HepG2 (cell line): Measurements from ENCODE around the gene SLC2A10. TPM values are rescaled to one million over a fixed set of nuclear protein-coding genes. Genes with fewer than 3 reads are reported as not detected.
A peak's percentile ranks its signal among the peaks of the same experiment; 100 is the strongest.

Experiments used
- HDAC6 ChIP-seq: fragments of 200-600 bp; sonication (generic); IDR thresholded peaks from 2 replicates; pipeline ENCODE4 v1.7.0; 2017; ENCODE audit warnings: mild to moderate bottlenecking, antibody characterized with exemption, low read length, low read depth
- HNRNPUL1 ChIP-seq: fragments of 200-400 bp; formaldehyde crosslinking; IDR thresholded peaks from 2 replicates; pipeline ENCODE4 v1.6.1; 2017; ENCODE audit warnings: low read depth, mild to moderate bottlenecking, low read length, moderate library complexity
- JDP2 ChIP-seq: sonication (generic); formaldehyde crosslinking; IDR thresholded peaks from 2 replicates; pipeline ENCODE4 v1.8.1; 2022; ENCODE audit warnings: missing genetic modification reagents, borderline replicate concordance
- KAT2B ChIP-seq: fragments of 150-350 bp; IDR thresholded peaks from 2 replicates; pipeline ENCODE4 v1.6.1; 2014; ENCODE audit warnings: low read depth, low read length, borderline replicate concordance
- KDM5B ChIP-seq: sonication (generic); formaldehyde crosslinking; IDR thresholded peaks from 2 replicates; pipeline ENCODE4 v1.4.0; 2020; ENCODE audit warnings: missing genetic modification reagents, mild to moderate bottlenecking, borderline replicate concordance
- MXD4 ChIP-seq: IDR thresholded peaks from 2 replicates; pipeline ENCODE4 v1.6.1; 2016; ENCODE audit warnings: mild to moderate bottlenecking, missing biosample characterization, missing genetic modification reagents
- NCOA5 ChIP-seq: sonication (generic); formaldehyde crosslinking; IDR thresholded peaks from 2 replicates; pipeline ENCODE4 v1.4.0; 2020; ENCODE audit warnings: missing genetic modification reagents
- XRCC5 ChIP-seq: fragments of 200-400 bp; formaldehyde crosslinking; optimal IDR thresholded peaks from 2 replicates; pipeline ENCODE3; 2017; ENCODE audit warnings: mild to moderate bottlenecking, low read length
- ZBTB3 ChIP-seq: sonication (generic); formaldehyde crosslinking; IDR thresholded peaks from 2 replicates; pipeline ENCODE4 v1.4.0; 2020; ENCODE audit warnings: low read depth, mild to moderate bottlenecking, moderate library complexity, missing genetic modification reagents, borderline replicate concordance
- ZFYVE20 ChIP-seq: sonication (generic); formaldehyde crosslinking; IDR thresholded peaks from 2 replicates; pipeline ENCODE4 v1.8.0; 2023; ENCODE audit warnings: low read depth, mild to moderate bottlenecking, moderate library complexity, missing genetic modification reagents, borderline replicate concordance
- ZNF556 ChIP-seq: sonication (generic); formaldehyde crosslinking; IDR thresholded peaks from 2 replicates; pipeline ENCODE4 v1.4.0; 2020; ENCODE audit warnings: mild to moderate bottlenecking, missing genetic modification reagents, borderline replicate concordance
- ZNF614 ChIP-seq: IDR thresholded peaks from 2 replicates; pipeline ENCODE4 v1.6.1; 2018; ENCODE audit warnings: missing biosample characterization, missing genetic modification reagents, inconsistent platforms, borderline replicate concordance
- ZNF879 ChIP-seq: sonication (generic); formaldehyde crosslinking; IDR thresholded peaks from 2 replicates; pipeline ENCODE4 v1.8.1; 2023; ENCODE audit warnings: missing genetic modification reagents
- polyA plus RNA-seq, 8 experiments: library from polyadenylated mRNA; depleted of rRNA in 3 of 8; stranded (reverse) in 7 of 8; unstranded in 1 of 8; fragments of >200 nt; fragmentation: Illumina TruSeq in 4 of 8; extraction: Trizol in 4 of 8; gene quantifications; 2 replicates each; pipeline versions ENCODE4 v1.2.1 to v1.2.3, GENCODE V29; 2011 to 2016; ENCODE audit warnings: low read depth in 4 of 8, missing spikeins in 1 of 8, mixed read lengths in 1 of 8; ENCODE audit not compliant: insufficient read depth in 1 of 8
- total RNA-seq, 5 experiments: library from RNA; depleted of rRNA; stranded (reverse); fragments of >200 nt; fragmentation: Illumina TruSeq; extraction: Trizol; gene quantifications; 2 replicates each; pipeline ENCODE4 v1.2.3, GENCODE V29; 2016; ENCODE audit warnings: low read depth in 1 of 5
- TF ChIP-seq, protein P1 (sequence below): sonication (generic); formaldehyde crosslinking; IDR thresholded peaks from 2 replicates; pipeline ENCODE4 v1.4.0; 2020; ENCODE audit warnings: missing genetic modification reagents, borderline replicate concordance
- TF ChIP-seq, protein P2 (sequence below): sonication (generic); formaldehyde crosslinking; IDR thresholded peaks from 2 replicates; pipeline ENCODE4 v1.8.0; 2022; ENCODE audit warnings: mild to moderate bottlenecking, missing genetic modification reagents, moderate library complexity
- TF ChIP-seq, protein P3 (sequence below): sonication (generic); formaldehyde crosslinking; IDR thresholded peaks from 2 replicates; pipeline ENCODE4 v1.5.1; 2020; ENCODE audit warnings: mild to moderate bottlenecking, missing genetic modification reagents
- TF ChIP-seq, protein P4 (sequence below): sonication (generic); formaldehyde crosslinking; IDR thresholded peaks from 2 replicates; pipeline ENCODE4 v1.4.0; 2020; ENCODE audit warnings: low read depth, missing genetic modification reagents
- TF ChIP-seq, protein P5 (sequence below): sonication (generic); formaldehyde crosslinking; IDR thresholded peaks from 2 replicates; pipeline ENCODE4 v1.8.1; 2023; ENCODE audit warnings: mild to moderate bottlenecking, missing genetic modification reagents, borderline replicate concordance

SLC2A10 gene
- total and polyA plus RNA-seq, 2 of the 13 experiments (the other 11 are each of a cell fraction or from before 2014, with no cell fraction given), result 16.0 to 18.4 TPM

DNA sequence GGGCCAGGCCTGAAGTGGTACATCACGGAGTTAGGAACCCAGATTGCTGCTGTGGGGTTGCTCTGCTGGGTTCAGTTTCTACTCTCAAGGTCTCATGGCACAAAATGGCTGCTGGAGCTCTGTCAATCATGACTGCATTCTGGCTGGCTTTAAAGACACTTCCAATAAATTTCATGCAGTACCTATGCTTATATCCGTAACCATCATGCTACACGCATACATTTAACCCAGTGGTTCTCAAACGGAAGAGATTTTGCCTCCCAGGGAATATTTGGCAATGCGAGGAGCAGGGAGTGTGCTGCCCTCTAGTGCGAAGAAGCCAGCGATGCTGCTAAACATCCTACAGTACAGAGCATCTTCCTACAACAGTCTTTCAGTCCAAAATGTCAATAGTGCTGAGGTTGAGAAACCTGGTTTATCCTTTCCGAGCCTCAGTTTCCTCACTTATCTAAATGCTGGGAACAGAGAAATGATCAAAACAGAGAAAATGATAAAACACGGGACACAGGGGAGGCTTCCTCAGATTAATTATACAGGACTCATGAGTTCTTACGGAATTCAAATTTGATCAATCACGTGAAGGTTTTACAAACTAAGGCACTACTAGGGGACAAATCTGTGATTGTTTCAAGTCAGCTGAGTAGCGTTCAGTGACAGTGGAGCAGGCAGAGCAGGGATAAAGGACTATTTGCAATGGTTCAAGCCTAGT, 9.6 kb upstream of the SLC2A10 start (continued):
- TF ChIP-seq, protein P1, sequence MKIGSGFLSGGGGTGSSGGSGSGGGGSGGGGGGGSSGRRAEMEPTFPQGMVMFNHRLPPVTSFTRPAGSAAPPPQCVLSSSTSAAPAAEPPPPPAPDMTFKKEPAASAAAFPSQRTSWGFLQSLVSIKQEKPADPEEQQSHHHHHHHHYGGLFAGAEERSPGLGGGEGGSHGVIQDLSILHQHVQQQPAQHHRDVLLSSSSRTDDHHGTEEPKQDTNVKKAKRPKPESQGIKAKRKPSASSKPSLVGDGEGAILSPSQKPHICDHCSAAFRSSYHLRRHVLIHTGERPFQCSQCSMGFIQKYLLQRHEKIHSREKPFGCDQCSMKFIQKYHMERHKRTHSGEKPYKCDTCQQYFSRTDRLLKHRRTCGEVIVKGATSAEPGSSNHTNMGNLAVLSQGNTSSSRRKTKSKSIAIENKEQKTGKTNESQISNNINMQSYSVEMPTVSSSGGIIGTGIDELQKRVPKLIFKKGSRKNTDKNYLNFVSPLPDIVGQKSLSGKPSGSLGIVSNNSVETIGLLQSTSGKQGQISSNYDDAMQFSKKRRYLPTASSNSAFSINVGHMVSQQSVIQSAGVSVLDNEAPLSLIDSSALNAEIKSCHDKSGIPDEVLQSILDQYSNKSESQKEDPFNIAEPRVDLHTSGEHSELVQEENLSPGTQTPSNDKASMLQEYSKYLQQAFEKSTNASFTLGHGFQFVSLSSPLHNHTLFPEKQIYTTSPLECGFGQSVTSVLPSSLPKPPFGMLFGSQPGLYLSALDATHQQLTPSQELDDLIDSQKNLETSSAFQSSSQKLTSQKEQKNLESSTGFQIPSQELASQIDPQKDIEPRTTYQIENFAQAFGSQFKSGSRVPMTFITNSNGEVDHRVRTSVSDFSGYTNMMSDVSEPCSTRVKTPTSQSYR (CRISPR knock-in tag), result peak; percentile 54; the same call in 1 of the 2 replicates
- TF ChIP-seq HDAC6 (no peak), ZNF614 (CRISPR knock-in tag) (peak; percentile 75), KDM5B (CRISPR knock-in tag) (no peak), KAT2B (no peak), HNRNPUL1 (no peak), XRCC5 (peak; percentile 72), MXD4 (CRISPR knock-in tag) (no peak), ZNF556 (CRISPR knock-in tag) (no peak), NCOA5 (CRISPR knock-in tag) (no peak), JDP2 (CRISPR knock-in tag) (no peak), ZFYVE20 (CRISPR knock-in tag) (no peak), ZNF879 (no peak), ZBTB3 (CRISPR knock-in tag) (no peak)
- TF ChIP-seq, protein P2, sequence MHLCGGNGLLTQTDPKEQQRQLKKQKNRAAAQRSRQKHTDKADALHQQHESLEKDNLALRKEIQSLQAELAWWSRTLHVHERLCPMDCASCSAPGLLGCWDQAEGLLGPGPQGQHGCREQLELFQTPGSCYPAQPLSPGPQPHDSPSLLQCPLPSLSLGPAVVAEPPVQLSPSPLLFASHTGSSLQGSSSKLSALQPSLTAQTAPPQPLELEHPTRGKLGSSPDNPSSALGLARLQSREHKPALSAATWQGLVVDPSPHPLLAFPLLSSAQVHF (CRISPR knock-in tag), result no peak
- TF ChIP-seq, protein P3, sequence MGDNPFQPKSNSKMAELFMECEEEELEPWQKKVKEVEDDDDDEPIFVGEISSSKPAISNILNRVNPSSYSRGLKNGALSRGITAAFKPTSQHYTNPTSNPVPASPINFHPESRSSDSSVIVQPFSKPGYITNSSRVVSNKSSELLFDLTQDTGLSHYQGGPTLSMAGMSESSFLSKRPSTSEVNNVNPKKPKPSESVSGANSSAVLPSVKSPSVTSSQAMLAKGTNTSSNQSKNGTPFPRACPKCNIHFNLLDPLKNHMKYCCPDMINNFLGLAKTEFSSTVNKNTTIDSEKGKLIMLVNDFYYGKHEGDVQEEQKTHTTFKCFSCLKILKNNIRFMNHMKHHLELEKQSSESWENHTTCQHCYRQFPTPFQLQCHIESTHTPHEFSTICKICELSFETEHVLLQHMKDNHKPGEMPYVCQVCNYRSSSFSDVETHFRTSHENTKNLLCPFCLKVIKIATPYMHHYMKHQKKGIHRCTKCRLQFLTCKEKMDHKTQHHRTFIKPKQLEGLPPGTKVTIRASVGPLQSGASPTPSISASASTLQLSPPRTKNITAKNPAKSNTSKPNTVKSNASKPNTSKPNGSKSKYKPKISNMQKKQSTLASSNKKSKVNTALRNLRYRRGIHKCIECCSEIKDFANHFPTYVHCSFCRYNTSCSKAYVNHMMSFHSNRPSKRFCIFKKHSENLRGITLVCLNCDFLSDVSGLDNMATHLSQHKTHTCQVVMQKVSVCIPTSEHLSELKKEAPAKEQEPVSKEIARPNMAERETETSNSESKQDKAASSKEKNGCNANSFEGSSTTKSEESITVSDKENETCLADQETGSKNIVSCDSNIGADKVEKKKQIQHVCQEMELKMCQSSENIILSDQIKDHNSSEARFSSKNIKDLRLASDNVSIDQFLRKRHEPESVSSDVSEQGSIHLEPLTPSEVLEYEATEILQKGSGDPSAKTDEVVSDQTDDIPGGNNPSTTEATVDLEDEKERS, result no peak
- TF ChIP-seq, protein P4, sequence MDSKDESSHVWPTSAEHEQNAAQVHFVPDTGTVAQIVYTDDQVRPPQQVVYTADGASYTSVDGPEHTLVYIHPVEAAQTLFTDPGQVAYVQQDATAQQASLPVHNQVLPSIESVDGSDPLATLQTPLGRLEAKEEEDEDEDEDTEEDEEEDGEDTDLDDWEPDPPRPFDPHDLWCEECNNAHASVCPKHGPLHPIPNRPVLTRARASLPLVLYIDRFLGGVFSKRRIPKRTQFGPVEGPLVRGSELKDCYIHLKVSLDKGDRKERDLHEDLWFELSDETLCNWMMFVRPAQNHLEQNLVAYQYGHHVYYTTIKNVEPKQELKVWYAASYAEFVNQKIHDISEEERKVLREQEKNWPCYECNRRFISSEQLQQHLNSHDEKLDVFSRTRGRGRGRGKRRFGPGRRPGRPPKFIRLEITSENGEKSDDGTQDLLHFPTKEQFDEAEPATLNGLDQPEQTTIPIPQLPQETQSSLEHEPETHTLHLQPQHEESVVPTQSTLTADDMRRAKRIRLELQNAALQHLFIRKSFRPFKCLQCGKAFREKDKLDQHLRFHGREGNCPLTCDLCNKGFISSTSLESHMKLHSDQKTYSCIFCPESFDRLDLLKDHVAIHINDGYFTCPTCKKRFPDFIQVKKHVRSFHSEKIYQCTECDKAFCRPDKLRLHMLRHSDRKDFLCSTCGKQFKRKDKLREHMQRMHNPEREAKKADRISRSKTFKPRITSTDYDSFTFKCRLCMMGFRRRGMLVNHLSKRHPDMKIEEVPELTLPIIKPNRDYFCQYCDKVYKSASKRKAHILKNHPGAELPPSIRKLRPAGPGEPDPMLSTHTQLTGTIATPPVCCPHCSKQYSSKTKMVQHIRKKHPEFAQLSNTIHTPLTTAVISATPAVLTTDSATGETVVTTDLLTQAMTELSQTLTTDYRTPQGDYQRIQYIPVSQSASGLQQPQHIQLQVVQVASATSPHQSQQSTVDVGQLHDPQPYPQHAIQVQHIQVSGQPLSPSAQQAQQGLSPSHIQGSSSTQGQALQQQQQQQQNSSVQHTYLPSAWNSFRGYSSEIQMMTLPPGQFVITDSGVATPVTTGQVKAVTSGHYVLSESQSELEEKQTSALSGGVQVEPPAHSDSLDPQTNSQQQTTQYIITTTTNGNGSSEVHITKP (CRISPR knock-in tag), result no peak
- TF ChIP-seq, protein P5, sequence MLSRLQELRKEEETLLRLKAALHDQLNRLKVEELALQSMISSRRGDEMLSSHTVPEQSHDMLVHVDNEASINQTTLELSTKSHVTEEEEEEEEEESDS (CRISPR knock-in tag), result no peak
